Fibroblast of villous mesenchyme (primary cell): ENCODE data around the gene PIGM. TPM values are rescaled to one million over a fixed set of nuclear protein-coding genes. Genes with fewer than 3 reads are reported as not detected.

Experiments
- DNase-seq: peaks from one replicate; pipeline ENCODE4 v3.0.0-alpha.2; 2010; ENCODE audit warnings: low read depth
- H3K4me3 ChIP-seq: 2 replicates; pipeline ENCODE4 v1.5.1; 2011; ENCODE audit warnings: low read depth, mild to moderate bottlenecking, low read length
- CTCF ChIP-seq: IDR thresholded peaks from 2 replicates; pipeline ENCODE4 v1.5.1; 2012; ENCODE audit warnings: low read depth, mild to moderate bottlenecking, low read length; ENCODE audit not compliant: insufficient read depth
- total RNA-seq: library from RNA; depleted of rRNA; stranded (reverse); fragments of >200 nt; gene quantifications from 2 replicates; pipeline ENCODE4 v1.2.3, GENCODE V29; 2012

Gene PIGM
- total RNA-seq, 1 donor: 6.0 TPM

GRCh38 chr1:159999204-159999603 lies 32.6 kb downstream of the PIGM start:
- no peak overlapping the region for H3K4me3 ChIP-seq
- TF ChIP-seq CTCF: no peak
- DNase-seq: no peak

DNA sequence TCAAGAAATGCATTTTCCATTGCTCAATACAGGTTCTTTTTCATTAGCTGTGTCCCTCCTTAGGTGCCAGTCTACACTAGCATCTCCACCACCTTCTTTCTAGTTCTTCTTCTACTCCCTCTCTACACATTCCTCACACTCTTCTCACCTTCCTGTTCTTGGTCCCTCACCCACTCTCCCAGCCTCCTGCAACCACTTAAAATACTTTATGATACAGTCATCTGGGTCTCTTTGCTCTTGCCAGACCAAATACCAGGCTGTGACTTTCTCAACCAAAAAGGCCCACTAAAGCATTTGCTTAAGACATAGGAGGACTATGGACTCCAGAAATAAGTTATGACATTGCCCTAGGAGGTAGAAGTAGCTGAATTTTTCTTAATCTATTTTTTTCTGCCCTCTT lies 35.1 kb downstream of the PIGM start:
- H3K4me3 ChIP-seq: no peak overlapping the region
- peak; percentile 6 for DNase-seq
- no peak for TF ChIP-seq CTCF

DNA sequence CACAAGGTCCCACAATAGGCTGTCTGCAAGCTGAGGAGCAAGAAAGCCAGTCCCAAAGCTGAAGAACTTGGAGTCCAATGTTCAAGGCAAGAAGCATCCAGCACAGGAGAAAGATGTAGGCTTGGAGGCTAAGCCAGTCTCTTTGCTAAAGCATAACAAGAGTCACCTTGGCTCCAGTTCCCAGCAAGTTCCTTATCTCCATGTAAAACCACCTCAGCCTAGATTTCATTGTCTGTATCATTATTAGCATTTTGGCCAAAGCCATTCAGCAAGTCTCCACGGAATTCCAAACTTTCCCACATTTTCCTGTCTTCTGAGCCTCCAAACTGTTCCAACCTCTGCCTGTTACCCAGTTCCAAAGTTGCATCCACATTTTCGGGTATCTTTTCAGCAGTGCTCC lies 36.9 kb downstream of the PIGM start:
- no peak overlapping the region for H3K4me3 ChIP-seq
- no peak for TF ChIP-seq CTCF
- no peak for DNase-seq

DNA sequence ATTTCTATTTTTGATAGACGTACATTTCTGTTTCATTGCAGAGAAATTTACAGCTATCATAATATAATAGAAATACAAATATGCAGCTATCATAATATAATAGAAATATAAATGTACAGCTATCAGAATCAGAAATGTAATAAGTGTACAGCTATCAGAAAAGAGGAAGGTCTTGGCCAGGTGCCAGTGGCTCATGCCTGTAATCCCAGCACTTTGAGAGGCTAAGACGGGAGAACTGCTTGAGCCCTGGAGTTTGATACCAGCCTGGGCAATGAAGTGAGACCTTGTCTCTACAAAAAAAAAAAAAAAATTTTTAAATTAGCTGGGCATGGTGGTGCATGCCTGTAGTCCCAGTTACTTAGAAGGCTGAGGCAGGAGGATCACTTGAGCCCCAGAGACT lies 37.9 kb downstream of the PIGM start:
- H3K4me3 ChIP-seq: no peak overlapping the region
- no peak for DNase-seq
- TF ChIP-seq CTCF: no peak

- no peak for TF ChIP-seq CTCF
These were observed 39.6 kb downstream of the PIGM start for GRCh38 chr1:159992161-159992560.

DNA sequence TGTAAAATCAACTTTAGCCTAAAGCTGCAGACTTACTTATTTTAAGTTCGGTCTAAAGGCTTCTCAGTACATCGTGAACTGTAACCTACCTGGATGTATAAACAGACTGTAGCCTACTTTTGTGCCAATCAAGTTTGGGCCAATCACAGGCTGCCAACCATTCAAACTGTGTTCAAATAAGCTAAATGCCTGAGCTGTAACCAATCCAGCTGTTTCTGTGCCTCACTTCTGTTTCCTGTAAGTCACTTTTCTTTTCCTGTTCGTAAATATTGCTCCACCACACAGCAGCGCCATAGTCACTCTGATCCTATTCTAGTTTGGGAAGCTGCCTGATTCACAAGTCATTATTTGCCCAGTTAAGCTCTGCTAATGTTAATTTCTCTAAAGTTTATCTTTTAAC lies 40.3 kb downstream of the PIGM start:
- H3K4me3 ChIP-seq: no peak overlapping the region
- no peak for TF ChIP-seq CTCF
- DNase-seq: peak; percentile 17

More at GRCh38 chr1:159992161-159992560, 39.6 kb downstream of the PIGM start:
- H3K4me3 ChIP-seq: no peak overlapping the region
- no peak for DNase-seq

DNA sequence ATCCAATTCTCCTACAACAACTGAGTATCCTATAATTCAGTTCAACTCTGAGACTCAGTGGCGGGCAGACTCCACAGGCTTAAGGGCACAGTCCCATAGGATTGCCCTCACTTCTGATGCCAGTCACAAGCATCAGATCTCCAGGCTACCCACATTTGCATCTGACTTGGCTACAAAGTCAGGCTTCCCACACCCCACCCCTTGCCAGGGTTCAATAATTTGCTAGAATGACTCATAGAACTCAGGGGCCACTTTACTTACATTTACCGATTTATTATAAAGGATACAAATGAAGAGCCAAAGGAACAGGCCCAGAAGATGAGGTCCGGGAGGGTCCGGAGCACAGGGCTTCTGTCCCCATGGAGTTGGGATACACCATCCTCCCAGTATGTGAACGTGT lies 41.8 kb downstream of the PIGM start:
- no peak for DNase-seq
- no peak overlapping the region for H3K4me3 ChIP-seq
- TF ChIP-seq CTCF: no peak
